HUES6 (cell line): Measurements from ENCODE around the gene RELA.
"Not testable (repeated sequence)": the region's sequence is repeated elsewhere in the genome, so short reads cannot be mapped to it uniquely, and the experiment has no call there.

Source experiments
- H3K27ac ChIP-seq: 2 replicates; pipeline ENCODE4 v1.7.0; 2013; ENCODE audit warnings: low read depth, mild to moderate bottlenecking, low read length, inconsistent platforms
- H3K27me3 ChIP-seq: 2 replicates; pipeline ENCODE4 v1.6.1; 2013; ENCODE audit warnings: low read length; ENCODE audit not compliant: control insufficient read depth, insufficient read depth
- H3K36me3 ChIP-seq: 2 replicates; pipeline ENCODE4 v1.6.1; 2013; ENCODE audit warnings: low read length; ENCODE audit not compliant: control insufficient read depth, insufficient read depth
- H3K4me1 ChIP-seq: 2 replicates; pipeline ENCODE4 v1.6.1; 2013; ENCODE audit warnings: low read length; ENCODE audit not compliant: control insufficient read depth, insufficient read depth
- H3K4me3 ChIP-seq: 2 replicates; pipeline ENCODE4 v1.5.1; 2013; ENCODE audit warnings: low read depth, low read length
- H3K9ac ChIP-seq: one replicate; pipeline ENCODE4 v1.6.1; 2013; ENCODE audit warnings: mild to moderate bottlenecking, low read length
- H3K9me3 ChIP-seq: 2 replicates; pipeline ENCODE4 v1.6.1; 2013; ENCODE audit warnings: low read depth, low read length; ENCODE audit not compliant: control insufficient read depth, insufficient read depth

Gene RELA

DNA sequence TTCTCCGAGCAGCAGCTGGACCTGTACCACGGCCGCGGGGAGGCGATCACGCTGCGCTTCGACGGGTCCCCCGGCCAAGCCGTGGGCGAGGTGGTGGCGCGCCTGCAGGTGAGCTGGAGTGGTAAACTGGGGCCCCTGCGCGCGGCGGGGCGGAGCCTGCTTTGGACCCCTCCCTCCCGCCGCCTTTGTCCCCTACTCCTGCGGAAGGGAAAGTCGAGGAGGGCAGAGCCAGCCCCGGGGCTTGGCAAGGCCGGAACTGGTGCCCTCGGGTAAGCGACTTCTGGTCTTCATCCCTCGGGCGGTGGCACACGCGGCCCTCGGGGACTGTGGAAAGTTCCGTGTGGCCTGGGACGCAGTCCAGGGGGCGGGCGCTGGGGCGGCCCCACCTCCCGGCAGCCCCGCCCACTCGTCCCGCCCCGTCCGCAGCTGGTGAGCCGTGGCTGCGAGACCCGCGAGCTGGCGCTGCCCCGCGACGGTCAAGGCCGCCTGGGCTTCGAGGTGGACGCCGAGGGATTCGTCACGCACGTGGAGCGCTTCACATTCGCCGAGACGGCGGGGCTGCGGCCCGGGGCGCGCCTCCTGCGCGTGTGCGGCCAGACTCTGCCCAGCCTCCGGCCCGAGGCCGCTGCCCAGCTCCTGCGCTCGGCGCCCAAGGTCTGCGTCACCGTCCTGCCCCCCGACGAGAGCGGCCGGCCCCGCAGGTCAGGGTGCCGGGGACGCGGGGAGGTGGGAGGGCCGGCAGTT, 15.6 kb downstream of the RELA start:
- Histone ChIP-seq H3K4me1 (peaks cover 20% of the 10 kb centered on the region), H3K36me3 (peaks cover 13% of the 10 kb centered on the region), H3K9ac (no peak overlapping the region)

DNA sequence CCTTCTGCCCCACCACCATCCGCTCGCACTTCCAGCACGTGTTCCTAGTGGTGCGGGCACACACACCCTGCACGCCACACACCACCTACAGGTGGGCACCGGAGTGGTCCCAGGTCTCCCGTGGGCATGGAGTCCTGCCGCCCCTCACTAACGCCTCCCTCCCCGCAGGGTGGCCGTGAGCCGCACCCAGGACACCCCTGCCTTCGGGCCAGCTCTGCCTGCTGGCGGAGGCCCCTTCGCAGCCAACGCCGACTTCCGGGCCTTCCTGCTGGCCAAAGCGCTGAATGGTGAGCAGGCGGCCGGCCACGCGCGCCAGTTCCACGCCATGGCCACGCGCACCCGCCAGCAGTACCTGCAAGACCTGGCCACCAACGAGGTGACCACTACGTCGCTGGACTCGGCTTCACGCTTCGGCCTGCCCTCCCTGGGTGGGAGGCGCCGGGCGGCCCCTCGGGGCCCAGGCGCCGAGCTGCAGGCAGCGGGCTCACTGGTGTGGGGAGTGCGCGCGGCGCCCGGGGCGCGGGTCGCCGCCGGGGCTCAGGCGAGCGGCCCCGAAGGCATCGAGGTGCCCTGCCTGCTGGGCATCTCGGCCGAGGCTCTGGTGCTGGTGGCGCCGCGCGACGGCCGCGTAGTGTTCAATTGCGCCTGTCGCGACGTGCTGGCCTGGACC, 16.3 kb downstream of the RELA start:
- Histone ChIP-seq H3K27ac (no peak overlapping the region), H3K9ac (no peak overlapping the region), H3K4me1 (peaks cover 20% of the 10 kb centered on the region), H3K36me3 (peaks cover 13% of the 10 kb centered on the region), H3K27me3 (no peaks in the 10 kb centered on the region), H3K4me3 (peak overlapping the region; percentile 73), H3K9me3 (no peaks in the 10 kb centered on the region)

More for the DNA sequence above, 15.6 kb downstream of the RELA start:
- peak overlapping the region; percentile 73 for H3K4me3 ChIP-seq
- H3K27ac ChIP-seq: no peak overlapping the region
- H3K9me3 ChIP-seq: no peaks in the 10 kb centered on the region
- no peaks in the 10 kb centered on the region for H3K27me3 ChIP-seq

DNA sequence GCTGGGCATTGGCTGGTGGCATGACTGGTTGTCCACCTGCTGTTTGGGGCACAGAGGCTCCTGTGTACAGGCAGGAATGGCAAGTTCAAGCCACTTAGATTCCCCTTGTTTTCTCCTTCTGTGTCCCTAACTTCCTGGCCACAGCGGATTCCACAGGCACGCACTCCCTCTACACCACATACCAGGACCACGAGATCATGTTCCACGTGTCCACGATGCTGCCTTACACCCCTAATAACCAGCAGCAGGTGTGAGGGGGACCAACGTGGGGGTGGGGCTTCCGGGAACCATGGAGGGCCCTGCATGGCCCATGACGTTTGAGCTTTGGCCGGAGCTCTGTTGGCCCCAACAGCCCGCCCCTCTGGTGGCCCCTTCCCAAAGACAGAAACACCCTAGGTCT, 17.0 kb downstream of the RELA start:
- H3K36me3 ChIP-seq: peaks cover 13% of the 10 kb centered on the region
- H3K9me3 ChIP-seq: no peaks in the 10 kb centered on the region
- no peak overlapping the region for H3K9ac ChIP-seq
- no peak overlapping the region for H3K27ac ChIP-seq
- H3K27me3 ChIP-seq: no peaks in the 10 kb centered on the region
- H3K4me3 ChIP-seq: no peak overlapping the region
- H3K4me1 ChIP-seq: peaks cover 22% of the 10 kb centered on the region

DNA sequence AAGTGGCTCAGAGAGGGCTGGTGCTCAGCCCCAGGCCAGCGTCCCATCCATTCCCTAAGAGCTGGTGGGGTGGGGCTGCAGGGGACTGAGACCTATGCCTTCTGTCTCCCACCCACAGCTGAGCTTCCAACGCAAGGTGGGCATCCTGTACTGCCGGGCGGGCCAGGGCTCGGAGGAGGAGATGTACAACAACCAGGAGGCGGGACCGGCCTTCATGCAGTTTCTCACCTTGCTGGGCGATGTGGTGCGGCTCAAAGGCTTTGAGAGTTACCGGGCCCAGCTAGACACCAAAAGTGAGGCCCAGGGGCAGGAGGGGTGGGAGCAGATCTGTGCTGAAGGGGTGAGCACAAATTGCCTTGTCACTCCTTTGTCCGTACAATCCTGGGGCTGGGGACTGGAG, 17.9 kb downstream of the RELA start:
- Histone ChIP-seq H3K9ac (no peak overlapping the region), H3K27me3 (no peaks in the 10 kb centered on the region), H3K9me3 (no peaks in the 10 kb centered on the region), H3K27ac (no peak overlapping the region), H3K4me1 (peaks cover 22% of the 10 kb centered on the region), H3K36me3 (peaks cover 9% of the 10 kb centered on the region), H3K4me3 (no peak overlapping the region)

DNA sequence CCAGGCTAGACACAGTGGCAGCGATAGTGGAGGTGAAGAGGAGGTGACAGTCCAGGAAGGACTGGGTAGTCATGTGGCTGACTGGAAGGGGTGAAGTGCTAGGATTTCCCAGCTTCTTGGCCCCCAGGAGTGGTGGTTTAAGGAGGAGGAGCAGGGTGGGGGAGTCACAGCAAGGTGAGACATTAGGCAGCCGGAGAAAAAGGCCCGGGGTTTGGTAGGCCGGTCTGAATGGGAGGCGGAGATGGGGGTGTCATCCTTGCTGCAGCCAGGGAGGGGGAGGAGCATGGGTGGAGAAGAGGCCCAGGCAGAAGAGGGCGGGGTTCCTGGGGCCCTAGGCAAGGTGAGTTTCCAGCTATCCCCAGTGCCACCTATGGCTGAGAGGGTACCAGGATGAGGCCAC, 18.7 kb downstream of the RELA start:
- H3K36me3 ChIP-seq: peaks cover 3% of the 10 kb centered on the region; the same call in 1 of the 2 replicates

DNA sequence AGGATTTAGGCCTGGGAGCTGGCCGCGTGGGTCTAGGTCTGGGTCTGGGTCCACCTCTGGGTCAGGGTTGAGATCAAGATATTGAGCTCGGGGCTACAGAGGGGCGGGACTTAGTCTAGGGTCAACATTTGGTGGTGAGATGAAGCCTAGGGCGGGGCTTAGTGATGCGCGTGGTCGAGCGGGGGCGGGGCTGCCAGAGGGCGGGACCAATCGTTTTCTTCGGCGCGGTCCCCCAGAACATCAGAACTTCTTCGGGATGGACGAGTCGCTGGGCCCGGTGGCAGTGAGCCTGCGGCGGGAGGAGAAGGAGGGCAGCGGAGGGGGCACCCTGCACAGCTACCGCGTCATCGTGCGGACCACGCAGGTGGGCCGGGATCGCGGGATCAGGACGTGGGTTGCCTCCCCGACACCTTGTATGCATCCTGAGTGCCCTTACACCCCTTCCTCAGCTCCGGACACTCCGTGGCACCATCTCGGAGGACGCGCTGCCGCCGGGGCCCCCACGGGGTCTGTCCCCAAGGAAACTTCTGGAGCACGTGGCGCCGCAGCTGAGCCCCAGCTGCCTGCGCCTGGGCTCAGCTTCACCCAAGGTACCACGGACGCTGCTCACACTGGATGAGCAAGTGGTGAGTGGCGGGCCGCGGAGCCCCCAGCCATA, 20.6 kb downstream of the RELA start:
- peak overlapping the region; percentile 67 for H3K4me3 ChIP-seq
- peak overlapping the region; percentile 41 for H3K9ac ChIP-seq
- peaks cover 30% of the 10 kb centered on the region for H3K4me1 ChIP-seq
- H3K36me3 ChIP-seq: peaks cover 3% of the 10 kb centered on the region; the same call in 1 of the 2 replicates
- H3K27me3 ChIP-seq: no peaks in the 10 kb centered on the region
- H3K27ac ChIP-seq: no peak overlapping the region
- no peaks in the 10 kb centered on the region for H3K9me3 ChIP-seq

More for the DNA sequence above, 18.7 kb downstream of the RELA start:
- H3K4me3 ChIP-seq: no peak overlapping the region
- no peaks in the 10 kb centered on the region for H3K9me3 ChIP-seq
- peaks cover 22% of the 10 kb centered on the region for H3K4me1 ChIP-seq
- no peaks in the 10 kb centered on the region for H3K27me3 ChIP-seq
- H3K27ac ChIP-seq: no peak overlapping the region
- peak overlapping the region; percentile 21 for H3K9ac ChIP-seq

DNA sequence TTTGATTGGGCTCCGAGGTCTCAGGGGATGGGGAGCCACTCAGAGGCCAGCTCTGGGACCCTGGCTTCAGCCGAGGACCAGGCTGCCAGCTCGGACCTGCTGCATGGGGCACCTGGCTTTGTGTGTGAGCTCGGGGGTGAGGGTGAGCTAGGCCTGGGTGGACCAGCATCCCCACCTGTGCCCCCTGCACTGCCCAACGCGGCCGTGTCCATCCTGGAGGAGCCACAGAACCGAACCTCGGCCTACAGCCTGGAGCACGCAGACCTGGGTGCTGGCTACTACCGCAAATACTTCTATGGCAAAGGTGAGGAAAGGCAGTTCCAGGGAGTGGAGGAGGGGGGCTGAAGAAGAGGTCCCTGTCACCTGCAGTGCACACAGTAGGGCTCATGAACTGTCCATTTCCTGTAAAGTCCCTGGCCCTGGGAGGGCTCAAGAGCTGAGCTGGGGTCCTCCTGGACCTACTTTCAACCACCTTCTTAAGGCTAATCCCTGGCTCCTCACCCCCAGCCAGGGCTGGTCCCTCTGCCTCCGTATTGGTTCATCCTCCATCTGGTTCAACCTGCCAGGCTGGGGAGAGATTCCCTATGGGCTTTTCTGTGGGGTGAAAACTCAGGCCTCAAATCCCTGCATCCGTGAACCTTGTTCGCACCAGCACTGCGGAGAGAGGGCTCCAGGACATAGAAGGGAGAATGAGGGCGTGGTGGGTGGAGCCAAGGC, 21.3 kb downstream of the RELA start:
- Histone ChIP-seq H3K9ac (peak overlapping the region; percentile 27), H3K27me3 (no peaks in the 10 kb centered on the region), H3K4me3 (peak overlapping the region; percentile 67), H3K27ac (no peak overlapping the region), H3K9me3 (no peaks in the 10 kb centered on the region), H3K36me3 (peaks cover 9% of the 10 kb centered on the region), H3K4me1 (peaks cover 30% of the 10 kb centered on the region)

DNA sequence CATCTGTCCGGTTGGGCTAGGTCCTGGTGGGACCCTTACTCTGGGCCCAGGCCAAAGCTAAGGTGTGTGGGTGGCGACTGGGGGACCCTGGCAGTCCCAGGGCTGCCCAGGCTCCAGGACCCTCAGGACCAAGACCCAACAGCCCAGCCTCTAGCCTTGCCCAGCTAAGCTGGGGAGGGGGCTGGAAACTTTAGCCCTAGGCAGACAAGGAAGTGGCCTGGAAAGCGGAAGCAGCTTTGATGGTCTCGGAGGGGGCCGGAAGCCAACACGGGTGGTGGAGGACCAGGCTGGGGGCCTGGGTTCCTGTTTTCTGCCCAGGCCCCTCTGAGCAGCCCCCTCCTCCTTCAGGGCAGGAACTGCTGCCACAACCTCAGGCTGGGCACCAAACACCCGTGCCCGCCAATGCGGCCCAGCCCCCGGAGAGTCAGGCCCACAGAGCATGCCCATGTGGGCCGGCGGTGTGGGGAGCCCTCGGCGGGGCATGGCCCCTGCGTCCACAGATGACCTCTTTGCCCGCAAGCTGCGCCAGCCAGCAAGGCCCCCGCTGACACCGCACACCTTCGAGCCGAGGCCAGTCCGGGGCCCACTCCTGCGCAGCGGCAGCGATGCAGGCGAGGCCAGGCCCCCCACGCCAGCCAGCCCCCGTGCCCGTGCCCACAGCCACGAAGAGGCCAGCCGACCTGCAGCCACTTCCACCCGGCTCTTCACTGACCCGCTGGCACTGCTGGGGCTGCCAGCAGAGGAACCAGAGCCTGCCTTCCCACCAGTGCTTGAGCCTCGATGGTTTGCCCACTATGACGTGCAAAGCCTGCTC, 22.0 kb downstream of the RELA start:
- Histone ChIP-seq H3K9me3 (no peaks in the 10 kb centered on the region), H3K27ac (no peak overlapping the region), H3K4me1 (peaks cover 30% of the 10 kb centered on the region), H3K27me3 (no peaks in the 10 kb centered on the region), H3K9ac (no peak overlapping the region), H3K36me3 (peaks cover 16% of the 10 kb centered on the region), H3K4me3 (no peak overlapping the region)

DNA sequence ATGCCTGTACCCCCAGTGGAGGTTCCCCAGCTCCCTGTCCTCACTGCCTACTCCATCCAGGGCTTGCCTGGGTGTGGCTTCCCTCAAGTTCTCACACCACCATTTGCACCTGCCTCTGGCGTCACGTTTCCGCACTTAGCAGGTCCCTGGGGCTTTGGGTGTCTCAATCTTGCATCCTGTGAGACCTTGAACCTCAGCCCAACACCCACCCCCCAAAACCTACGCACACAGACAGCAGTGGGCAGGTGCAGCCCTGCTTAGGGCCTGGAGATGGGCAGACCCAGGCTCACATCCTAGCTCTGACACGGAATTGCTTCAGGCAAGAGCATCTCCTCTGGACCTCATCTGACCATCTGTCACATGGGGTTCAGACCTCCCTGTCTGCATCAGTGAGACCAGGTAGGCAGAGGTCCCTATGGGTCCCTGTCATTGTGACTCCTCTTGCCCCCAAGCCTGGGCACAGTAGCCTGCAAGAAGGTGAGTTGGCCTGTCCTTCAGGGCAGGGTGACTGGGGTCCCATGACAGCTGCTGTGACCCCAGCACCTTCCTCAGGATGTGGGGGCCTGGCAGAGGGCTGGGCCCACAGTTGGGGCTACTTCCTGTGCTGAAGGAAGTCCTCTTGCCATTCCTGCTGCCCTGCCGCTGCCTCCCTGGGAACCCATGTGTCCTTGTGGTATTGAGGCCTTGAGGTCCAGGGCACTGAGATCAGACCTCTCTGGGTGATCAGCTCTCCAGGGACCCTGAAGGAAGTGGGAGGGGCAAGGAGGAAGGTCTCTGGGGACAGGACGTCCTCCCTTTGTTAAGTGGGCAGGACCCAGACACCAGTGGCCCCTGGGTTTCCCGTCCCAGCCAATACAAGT, 22.9 kb downstream of the RELA start:
- peaks cover 30% of the 10 kb centered on the region for H3K4me1 ChIP-seq
- no peaks in the 10 kb centered on the region for H3K9me3 ChIP-seq
- no peak overlapping the region for H3K4me3 ChIP-seq
- H3K9ac ChIP-seq: no peak overlapping the region
- peaks cover 22% of the 10 kb centered on the region for H3K36me3 ChIP-seq
- H3K27me3 ChIP-seq: no peaks in the 10 kb centered on the region
- no peak overlapping the region for H3K27ac ChIP-seq

DNA sequence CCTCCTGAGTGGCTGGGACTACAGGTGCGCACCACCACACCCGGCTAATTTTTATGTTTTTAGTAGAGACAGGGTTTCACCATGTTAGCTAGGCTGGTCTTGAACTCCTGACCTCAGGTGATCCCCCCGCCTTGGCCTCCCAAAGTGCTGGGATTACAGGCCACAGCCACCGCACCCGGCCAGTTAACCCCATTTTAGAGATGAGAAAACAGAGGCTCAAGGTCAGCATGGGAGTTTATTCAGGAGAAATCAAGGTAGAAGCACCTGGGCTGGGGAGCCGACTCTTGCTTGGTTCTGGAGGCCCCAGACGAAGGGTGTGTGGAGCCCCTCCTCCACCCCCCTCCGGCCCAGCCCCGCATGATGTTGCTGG, 23.5 kb downstream of the RELA start:
- not testable (repeated sequence) for H3K27me3 ChIP-seq, H3K9me3 ChIP-seq, H3K27ac ChIP-seq, H3K4me3 ChIP-seq, H3K9ac ChIP-seq
- H3K36me3 ChIP-seq: peaks cover 28% of the 10 kb centered on the region
- H3K4me1 ChIP-seq: peaks cover 30% of the 10 kb centered on the region
